GM23338 (cell line): ENCODE results near the gene PICALM.

Experiments used
- CREB1 ChIP-seq: fragments of 250-450 bp; sonication (Bioruptor Pico); IDR thresholded peaks from 2 replicates; pipeline ENCODE4 v1.5.0; 2020; ENCODE audit warnings: low read depth, mild to moderate bottlenecking, moderate library complexity
- CTCF ChIP-seq, 2 experiments: fragments of 200-600 bp in 1 of 2; sonication (generic) in 1 of 2; conservative IDR thresholded peaks; 2 replicates each; pipeline versions ENCODE4 v1.5.1 to v1.6.1; 2016 to 2017; ENCODE audit warnings: antibody characterized with exemption in 2 of 2, low read depth in 2 of 2, mild to moderate bottlenecking in 2 of 2, moderate library complexity in 1 of 2
- ETS1 ChIP-seq: IDR thresholded peaks from 2 replicates; pipeline ENCODE4 v1.6.1; 2016; ENCODE audit warnings: antibody characterized with exemption
- EZH2 ChIP-seq: fragments of 200-600 bp; sonication (generic); IDR thresholded peaks from one replicate; pipeline ENCODE4 v1.8.0; 2017; ENCODE audit warnings: antibody characterized with exemption, mild to moderate bottlenecking, low read depth; ENCODE audit not compliant: unreplicated experiment
- EZH2phosphoT487 ChIP-seq: fragments of 200-600 bp; sonication (generic); IDR thresholded peaks from one replicate; pipeline ENCODE4 v1.8.1; 2018; ENCODE audit warnings: antibody characterized with exemption; ENCODE audit not compliant: unreplicated experiment
- JUNB ChIP-seq: IDR thresholded peaks from one replicate; pipeline ENCODE4 v1.6.1; 2016; ENCODE audit warnings: antibody characterized with exemption; ENCODE audit not compliant: unreplicated experiment
- NANOG ChIP-seq: IDR thresholded peaks from 2 replicates; pipeline ENCODE4 v1.6.1; 2016; ENCODE audit warnings: antibody characterized with exemption, borderline replicate concordance
- POLR2AphosphoS5 ChIP-seq: IDR thresholded peaks from 2 replicates; pipeline ENCODE4 v1.6.1; 2016; ENCODE audit warnings: antibody characterized with exemption, low read depth
- REST ChIP-seq: IDR thresholded peaks from one replicate; pipeline ENCODE4 v1.6.1; 2018; ENCODE audit warnings: antibody characterized with exemption; ENCODE audit not compliant: unreplicated experiment
- STAT1 ChIP-seq: IDR thresholded peaks from one replicate; pipeline ENCODE4 v1.6.1; 2016; ENCODE audit warnings: antibody characterized with exemption; ENCODE audit not compliant: unreplicated experiment
- ZNF114 ChIP-seq: fragments of 250-450 bp; sonication (Bioruptor Pico); IDR thresholded peaks from 2 replicates; pipeline ENCODE4 v1.5.0; 2020; ENCODE audit warnings: mild to moderate bottlenecking, moderate library complexity
- ZNF331 ChIP-seq: fragments of 250-450 bp; sonication (Bioruptor Pico); IDR thresholded peaks from 2 replicates; pipeline ENCODE4 v1.5.0; 2020; ENCODE audit warnings: low read depth, mild to moderate bottlenecking, moderate library complexity
- ZNF462 ChIP-seq: fragments of 250-450 bp; sonication (Bioruptor Pico); IDR thresholded peaks from 2 replicates; pipeline ENCODE4 v1.5.0; 2020; ENCODE audit warnings: mild to moderate bottlenecking, moderate library complexity

- TF ChIP-seq REST (no peak), POLR2AphosphoS5 (no peak), CTCF (conservative IDR thresholded peaks at IDR 0.05; ENCODE audit: low read depth in 2 of 2) (no peak), EZH2phosphoT487 (no peak), ETS1 (no peak), JUNB (no peak), CREB1 (CRISPR knock-in tag) (no peak), ZNF331 (CRISPR knock-in tag) (no peak), EZH2 (no peak), NANOG (no peak), ZNF462 (CRISPR knock-in tag) (no peak), ZNF114 (CRISPR knock-in tag) (no peak), STAT1 (no peak)
These were observed 47.5 kb downstream of the PICALM start for GRCh38 chr11:86021377-86021776.
